ENCODE data around the gene C1D. TPM values are rescaled to one million over a fixed set of nuclear protein-coding genes. Genes with fewer than 3 reads are reported as not detected.

The C1D gene
- total and polyA plus RNA-seq, 2 donors (not counting 1 experiment from before 2014, with no cell fraction given): 8.4 to 24.8 TPM

DNA sequence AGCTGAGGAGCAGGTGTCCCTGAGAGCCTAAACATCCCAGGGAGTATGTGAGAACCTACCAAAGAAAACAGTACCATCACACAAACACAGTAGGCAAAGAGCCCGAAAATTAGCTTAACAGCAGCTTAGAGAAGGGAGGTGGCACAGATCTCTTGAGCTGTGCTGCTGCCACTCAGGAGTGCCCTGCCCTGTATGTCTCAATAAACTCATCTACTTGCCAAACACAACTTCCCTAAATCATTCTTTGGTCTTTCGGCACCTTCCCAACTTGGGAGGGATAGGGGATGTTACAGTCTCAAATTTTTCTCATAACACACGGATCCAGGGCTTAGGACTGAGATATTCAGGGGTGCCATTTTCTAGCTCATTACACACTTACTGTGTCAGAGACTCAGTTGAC, 45.3 kb upstream of the C1D start:
- 100% methylated on average over 1 of the region's 3 CpGs for WGBS (ENCODE audit: insufficient coverage)
- Histone ChIP-seq H3K79me2 (ENCODE audit: control insufficient read depth, insufficient read depth, low read length) (no peaks in the 10 kb centered on the region), H4K20me1 (ENCODE audit: control insufficient read depth, insufficient read depth, low read length, poor library complexity, severe bottlenecking) (no peaks in the 10 kb centered on the region), H3K9me3 (ENCODE audit: control extremely low read depth in 1 of 3, control insufficient read depth in 2 of 3, insufficient read depth in 1 of 3, low read length in 2 of 3) (peaks cover 3 to 13% (median 7%) of the 10 kb centered on the region in 3 donors), H3K36me3 (replicated peaks in 1 of 2; ENCODE audit: control extremely low read depth in 1 of 2, control insufficient read depth in 1 of 2, extremely low read depth in 1 of 2, insufficient read depth in 2 of 2, low read length in 1 of 2) (no peaks in the 10 kb centered on the region), H3K27ac (ENCODE audit: low read length in 2 of 2) (no peak overlapping the region), H2AFZ (ENCODE audit: insufficient read depth, low read depth, low read length, poor library complexity, severe bottlenecking) (no peak overlapping the region), H3K9ac (ENCODE audit: low read length) (no peak overlapping the region), H3K4me3 (ENCODE audit: control extremely low read depth in 1 of 5, extremely low read depth in 1 of 5, insufficient read depth in 1 of 5, low read depth in 2 of 5, low read length in 4 of 5) (no peak overlapping the region), H3K27me3 (replicated peaks in 1 of 4; ENCODE audit: control extremely low read depth in 1 of 4, control insufficient read depth in 3 of 4, insufficient read depth in 4 of 4, low read length in 3 of 4) (no peaks in the 10 kb centered on the region), H3K4me2 (replicated peaks; ENCODE audit: low read depth, low read length, poor library complexity, severe bottlenecking) (no peak overlapping the region), H3K4me1 (ENCODE audit: control insufficient read depth in 2 of 2, insufficient read depth in 2 of 2, low read length in 2 of 2) (no peaks in the 10 kb centered on the region)
- no peaks in the 10 kb centered on the region for H3K27me3 Mint-ChIP-seq
- peaks cover 7% of the 10 kb centered on the region for H3K9me3 Mint-ChIP-seq (ENCODE audit: insufficient read depth)
- POLR2A ChIA-PET: no interaction called here
- no peak for TF ChIP-seq EZH2 (IDR thresholded peaks at IDR 0.05; ENCODE audit: borderline replicate concordance, insufficient read depth, low read depth, low read length, poor library complexity, severe bottlenecking)
- TF ChIP-seq, protein P1, sequence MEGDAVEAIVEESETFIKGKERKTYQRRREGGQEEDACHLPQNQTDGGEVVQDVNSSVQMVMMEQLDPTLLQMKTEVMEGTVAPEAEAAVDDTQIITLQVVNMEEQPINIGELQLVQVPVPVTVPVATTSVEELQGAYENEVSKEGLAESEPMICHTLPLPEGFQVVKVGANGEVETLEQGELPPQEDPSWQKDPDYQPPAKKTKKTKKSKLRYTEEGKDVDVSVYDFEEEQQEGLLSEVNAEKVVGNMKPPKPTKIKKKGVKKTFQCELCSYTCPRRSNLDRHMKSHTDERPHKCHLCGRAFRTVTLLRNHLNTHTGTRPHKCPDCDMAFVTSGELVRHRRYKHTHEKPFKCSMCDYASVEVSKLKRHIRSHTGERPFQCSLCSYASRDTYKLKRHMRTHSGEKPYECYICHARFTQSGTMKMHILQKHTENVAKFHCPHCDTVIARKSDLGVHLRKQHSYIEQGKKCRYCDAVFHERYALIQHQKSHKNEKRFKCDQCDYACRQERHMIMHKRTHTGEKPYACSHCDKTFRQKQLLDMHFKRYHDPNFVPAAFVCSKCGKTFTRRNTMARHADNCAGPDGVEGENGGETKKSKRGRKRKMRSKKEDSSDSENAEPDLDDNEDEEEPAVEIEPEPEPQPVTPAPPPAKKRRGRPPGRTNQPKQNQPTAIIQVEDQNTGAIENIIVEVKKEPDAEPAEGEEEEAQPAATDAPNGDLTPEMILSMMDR (IDR thresholded peaks at IDR 0.05): no peak
- H3K4me3 Mint-ChIP-seq: no peak overlapping the region
- no peak overlapping the region for H3K27ac Mint-ChIP-seq
- ATAC-seq (ENCODE audit: low read depth) (no peak), DNase-seq (no peak)
- CTCF ChIA-PET: interaction anchor here (0.9 to 2.7 kb wide), 2 partner anchors 13 to 14 kb away, joined by 3 to 12 read pairs; no protein-coding TSS in a partner anchor
- H3K4me1 Mint-ChIP-seq: peaks cover 2% of the 10 kb centered on the region
- intact Hi-C loops (cut with micrococcal nuclease): no loop called here

DNA sequence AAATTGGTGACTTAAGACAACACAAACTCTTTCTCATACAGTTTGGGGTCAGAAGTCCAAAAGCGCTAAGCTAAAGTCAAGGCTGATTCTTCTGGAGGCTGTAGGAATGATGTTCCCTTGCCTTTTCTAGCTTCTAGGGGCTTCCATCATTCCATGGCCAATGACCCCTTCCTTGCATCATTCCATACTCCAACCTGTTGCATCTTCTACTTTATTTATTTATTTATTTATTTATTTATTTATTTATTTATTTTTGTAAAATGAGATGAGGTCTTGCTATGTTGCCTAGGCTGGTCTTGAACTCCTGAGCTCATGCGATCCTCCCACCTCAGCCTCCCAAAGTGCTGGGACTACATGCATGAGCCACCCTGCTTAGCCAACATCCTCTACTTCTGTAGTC, 44.7 kb upstream of the C1D start:
- Mint-ChIP-seq H3K27ac (no peak overlapping the region), H3K27me3 (no peaks in the 10 kb centered on the region), H3K4me3 (no peak overlapping the region), H3K9me3 (ENCODE audit: insufficient read depth) (peaks cover 7% of the 10 kb centered on the region), H3K4me1 (peaks cover 2% of the 10 kb centered on the region)
- no peak overlapping the region for H3K4me2 ChIP-seq (replicated peaks; ENCODE audit: low read depth, low read length, poor library complexity, severe bottlenecking)
- ChIA-PET POLR2A (no interaction called here), CTCF (interaction anchor here (0.9 kb wide), 1 partner anchor 13 kb away, joined by 3 read pairs; no protein-coding TSS in a partner anchor)
- no peaks in the 10 kb centered on the region for H3K79me2 ChIP-seq (ENCODE audit: control insufficient read depth, insufficient read depth, low read length)
- no peak overlapping the region for H3K27ac ChIP-seq (ENCODE audit: low read length in 2 of 2)
- no peak for DNase-seq
- no peak overlapping the region for H2AFZ ChIP-seq (ENCODE audit: insufficient read depth, low read depth, low read length, poor library complexity, severe bottlenecking)
- no peaks in the 10 kb centered on the region for H4K20me1 ChIP-seq (ENCODE audit: control insufficient read depth, insufficient read depth, low read length, poor library complexity, severe bottlenecking)
- no peak overlapping the region for H3K9ac ChIP-seq (ENCODE audit: low read length)
- no peak for ATAC-seq (ENCODE audit: low read depth)
- no CpG with 5 or more reads among the region's 2 CpGs for WGBS (ENCODE audit: insufficient coverage)
- H3K4me3 ChIP-seq (ENCODE audit: control extremely low read depth in 1 of 5, extremely low read depth in 1 of 5, insufficient read depth in 1 of 5, low read depth in 2 of 5, low read length in 4 of 5): no peak overlapping the region
- no peaks in the 10 kb centered on the region for H3K4me1 ChIP-seq (ENCODE audit: control insufficient read depth in 2 of 2, insufficient read depth in 2 of 2, low read length in 2 of 2)
- intact Hi-C loops (cut with micrococcal nuclease): no loop called here
- TF ChIP-seq, protein P1 (IDR thresholded peaks at IDR 0.05): no peak
- TF ChIP-seq EZH2 (IDR thresholded peaks at IDR 0.05; ENCODE audit: borderline replicate concordance, insufficient read depth, low read depth, low read length, poor library complexity, severe bottlenecking): no peak
- H3K36me3 ChIP-seq (replicated peaks in 1 of 2; ENCODE audit: control extremely low read depth in 1 of 2, control insufficient read depth in 1 of 2, extremely low read depth in 1 of 2, insufficient read depth in 2 of 2, low read length in 1 of 2): no peaks in the 10 kb centered on the region
- H3K27me3 ChIP-seq (replicated peaks in 1 of 4; ENCODE audit: control extremely low read depth in 1 of 4, control insufficient read depth in 3 of 4, insufficient read depth in 4 of 4, low read length in 3 of 4): no peaks in the 10 kb centered on the region
- peaks cover 3 to 13% (median 7%) of the 10 kb centered on the region in 3 donors for H3K9me3 ChIP-seq (ENCODE audit: control extremely low read depth in 1 of 3, control insufficient read depth in 2 of 3, insufficient read depth in 1 of 3, low read length in 2 of 3)
